ENCODE measurements around the gene MLLT1.
A peak's percentile ranks its signal among the peaks of the same experiment; 100 is the strongest.

Gene MLLT1

DNA sequence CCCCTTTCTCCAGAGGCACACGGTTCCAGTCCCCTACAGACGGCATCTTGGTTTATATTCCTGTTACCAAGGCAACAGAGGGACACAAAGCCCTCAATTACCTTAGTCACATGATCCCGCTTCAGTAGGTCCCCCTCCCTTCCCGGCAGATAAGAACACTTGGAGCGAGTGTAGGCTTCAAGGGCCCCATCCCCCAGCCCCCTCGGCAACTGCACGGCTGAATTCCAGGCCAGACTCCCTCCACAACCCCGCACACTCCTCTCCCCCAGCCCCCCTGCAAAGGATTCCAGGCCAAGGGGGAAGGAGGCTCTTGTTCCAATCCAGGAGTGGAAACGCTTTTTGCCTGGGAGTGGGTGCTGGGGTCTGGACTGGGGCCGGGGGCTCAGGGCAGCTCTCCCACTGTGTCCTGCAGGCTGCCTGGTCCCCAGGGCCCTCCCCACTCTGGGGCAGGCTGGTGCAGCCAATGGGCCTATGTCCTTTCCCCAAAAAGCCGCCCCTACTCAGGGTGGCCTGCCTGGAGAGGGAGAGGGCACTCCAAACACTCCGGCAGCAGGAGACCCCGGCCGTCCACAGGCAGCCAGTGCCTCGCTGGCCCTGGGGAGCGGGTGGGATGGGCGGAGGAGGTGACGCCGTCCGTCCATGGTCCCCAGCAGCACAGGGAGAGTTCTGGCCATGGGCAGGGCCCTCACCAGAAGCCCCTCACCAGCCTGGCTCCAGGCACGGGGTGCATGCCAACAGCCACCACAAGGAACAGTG, 62.6 kb downstream of the MLLT1 start:
- Mint-ChIP-seq H3K9me3 (no peaks in the 10 kb centered on the region), H3K4me3 (no peak overlapping the region), H3K36me3 (peaks cover 12% of the 10 kb centered on the region), H3K27ac (no peak overlapping the region), H3K4me1 (peaks cover 6% of the 10 kb centered on the region)
- ATAC-seq = no peak
- no peak for DNase-seq (ENCODE audit: low spot score in 2 of 2)

DNA sequence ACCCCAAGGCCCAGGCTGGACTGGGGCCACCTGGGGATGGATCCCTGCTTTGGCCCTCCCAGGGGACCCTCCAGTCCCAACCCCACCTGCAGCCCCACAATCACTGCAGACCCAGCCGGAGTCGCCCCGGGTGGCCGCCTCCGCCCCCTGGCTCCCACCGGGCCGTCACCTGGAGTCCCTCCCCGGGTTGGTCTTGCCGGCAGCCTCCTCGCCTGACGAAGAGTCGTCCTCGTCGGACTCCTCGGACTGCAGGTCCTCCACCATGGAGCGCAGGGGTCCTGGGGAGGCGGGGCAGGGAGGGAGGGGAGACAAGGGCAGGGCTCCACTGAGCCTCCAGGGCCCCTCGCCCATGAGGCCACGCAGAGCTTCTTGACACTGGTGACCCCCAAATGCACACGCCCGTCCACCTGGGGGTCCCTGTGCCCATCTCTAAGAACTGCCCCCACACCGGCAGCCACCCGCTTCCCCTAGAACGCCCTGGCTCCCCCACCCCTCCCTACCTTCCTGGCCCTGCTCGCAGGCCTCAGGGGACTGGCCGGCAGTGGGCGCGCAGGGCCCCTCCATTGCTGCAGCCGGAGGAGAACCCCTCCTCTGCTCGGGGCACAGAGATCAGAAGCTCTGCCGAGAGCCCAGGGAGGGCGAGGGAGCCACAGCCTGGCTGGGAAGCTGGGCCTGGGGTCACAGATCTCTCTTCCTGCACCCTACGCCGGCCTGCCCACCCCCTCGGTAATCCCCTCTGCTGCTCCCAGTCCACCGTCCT, 63.4 kb downstream of the MLLT1 start:
- DNase-seq (ENCODE audit: low spot score in 2 of 2) (no peak), ATAC-seq (no peak)
- H3K4me1 Mint-ChIP-seq = peaks cover 6% of the 10 kb centered on the region
- H3K36me3 Mint-ChIP-seq = peaks cover 16% of the 10 kb centered on the region
- no peak overlapping the region for H3K4me3 Mint-ChIP-seq
- H3K9me3 Mint-ChIP-seq = no peaks in the 10 kb centered on the region
- H3K27ac Mint-ChIP-seq = no peak overlapping the region

GRCh38 chr19:6215701-6216235, 64.0 kb downstream of the MLLT1 start:
- H3K4me3 Mint-ChIP-seq = no peak overlapping the region
- H3K4me1 Mint-ChIP-seq = peaks cover 6% of the 10 kb centered on the region
- no peaks in the 10 kb centered on the region for H3K9me3 Mint-ChIP-seq
- H3K36me3 Mint-ChIP-seq = peaks cover 16% of the 10 kb centered on the region
- no peak for ATAC-seq
- no peak for DNase-seq (ENCODE audit: low spot score in 2 of 2)
- no peak overlapping the region for H3K27ac Mint-ChIP-seq

- ATAC-seq = no peak
- Mint-ChIP-seq H3K4me3 (no peak overlapping the region), H3K36me3 (peaks cover 16% of the 10 kb centered on the region), H3K9me3 (no peaks in the 10 kb centered on the region), H3K4me1 (peaks cover 6% of the 10 kb centered on the region), H3K27ac (peak overlapping the region; percentile 76)
- no peak for DNase-seq (ENCODE audit: low spot score in 2 of 2)
Observed at GRCh38 chr19:6214881-6215541, 64.8 kb downstream of the MLLT1 start.

- Mint-ChIP-seq H3K36me3 (peaks cover 16% of the 10 kb centered on the region), H3K4me3 (no peak overlapping the region), H3K27ac (peak overlapping the region; percentile 76), H3K9me3 (no peaks in the 10 kb centered on the region), H3K4me1 (peaks cover 6% of the 10 kb centered on the region)
- DNase-seq (ENCODE audit: low spot score in 2 of 2) = no peak
- no peak for ATAC-seq
Observed at GRCh38 chr19:6213696-6214641, 65.8 kb downstream of the MLLT1 start.

DNA sequence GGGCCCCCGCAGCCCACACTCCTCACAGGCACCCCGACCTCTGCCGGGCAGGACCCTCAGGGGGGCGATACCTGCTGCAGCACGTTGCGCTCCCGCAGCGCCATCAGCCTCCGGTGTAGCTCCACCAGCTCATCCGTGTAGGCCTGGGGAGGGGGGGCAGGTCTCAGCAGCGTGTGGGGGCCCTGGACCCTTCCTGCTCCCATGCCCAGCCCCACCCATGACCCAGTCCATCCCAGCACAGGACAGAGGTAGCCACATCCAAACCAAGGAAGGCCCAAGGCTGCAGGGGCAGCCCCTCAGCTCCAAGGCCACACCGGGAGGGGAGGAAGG, 66.5 kb downstream of the MLLT1 start:
- Mint-ChIP-seq H3K9me3 (no peaks in the 10 kb centered on the region), H3K4me3 (no peak overlapping the region), H3K27ac (no peak overlapping the region), H3K36me3 (peaks cover 16% of the 10 kb centered on the region), H3K4me1 (peaks cover 2% of the 10 kb centered on the region)
- ATAC-seq = no peak
- no peak for DNase-seq (ENCODE audit: low spot score in 2 of 2)

DNA sequence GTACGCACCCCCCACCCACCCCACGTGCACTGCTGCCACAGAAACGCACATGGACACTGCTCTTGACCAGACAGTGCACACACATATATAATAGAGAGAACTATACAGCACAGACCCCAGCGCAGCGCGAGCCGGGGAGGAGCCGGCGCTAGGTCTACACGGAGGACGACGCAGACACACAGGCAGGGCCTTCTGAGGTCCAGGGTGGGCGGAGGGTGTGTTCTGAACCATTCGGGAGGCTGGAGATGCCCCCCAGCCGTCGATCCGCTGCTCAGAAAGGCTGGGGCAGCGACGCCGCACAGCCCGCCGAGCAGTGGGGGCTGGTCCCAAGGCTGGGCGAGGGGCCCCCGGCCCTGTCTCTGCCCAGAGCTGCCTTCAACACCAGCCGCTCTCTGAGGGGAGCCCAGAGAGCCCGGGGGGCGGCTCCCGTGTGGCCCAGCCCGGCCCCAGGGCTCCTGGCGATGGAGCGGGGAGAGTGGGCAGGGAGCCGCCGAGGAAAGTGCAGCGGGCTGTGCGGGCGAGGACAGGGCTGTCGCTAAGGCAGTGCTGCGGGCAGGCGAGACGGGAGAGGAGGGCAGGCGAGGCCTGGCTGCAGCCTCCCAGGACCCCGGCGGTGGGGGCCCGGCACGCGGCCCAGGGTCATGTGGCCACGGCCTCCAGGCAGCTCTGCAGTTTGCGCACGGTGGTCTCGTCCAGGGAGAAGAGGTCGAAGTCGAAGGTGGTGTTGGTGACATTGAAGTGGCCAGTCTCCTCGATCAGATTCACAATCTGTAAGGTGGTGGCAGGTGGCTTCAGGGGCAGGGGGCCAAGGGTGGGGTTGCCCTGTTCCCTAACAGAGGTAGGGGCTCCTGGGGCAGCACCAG, 67.1 kb downstream of the MLLT1 start:
- DNase-seq (ENCODE audit: low spot score in 2 of 2) (no peak), ATAC-seq (no peak)
- H3K27ac Mint-ChIP-seq = no peak overlapping the region
- no peaks in the 10 kb centered on the region for H3K4me1 Mint-ChIP-seq
- no peaks in the 10 kb centered on the region for H3K9me3 Mint-ChIP-seq
- no peak overlapping the region for H3K4me3 Mint-ChIP-seq
- H3K36me3 Mint-ChIP-seq = peaks cover 16% of the 10 kb centered on the region

- no peak for DNase-seq (ENCODE audit: low spot score in 2 of 2)
- H3K9me3 Mint-ChIP-seq = no peaks in the 10 kb centered on the region
- no peaks in the 10 kb centered on the region for H3K4me1 Mint-ChIP-seq
- no peak overlapping the region for H3K4me3 Mint-ChIP-seq
- H3K36me3 Mint-ChIP-seq = peaks cover 16% of the 10 kb centered on the region
- H3K27ac Mint-ChIP-seq = no peak overlapping the region
- ATAC-seq = no peak
Observed at GRCh38 chr19:6211632-6212402, 68.0 kb downstream of the MLLT1 start.

DNA sequence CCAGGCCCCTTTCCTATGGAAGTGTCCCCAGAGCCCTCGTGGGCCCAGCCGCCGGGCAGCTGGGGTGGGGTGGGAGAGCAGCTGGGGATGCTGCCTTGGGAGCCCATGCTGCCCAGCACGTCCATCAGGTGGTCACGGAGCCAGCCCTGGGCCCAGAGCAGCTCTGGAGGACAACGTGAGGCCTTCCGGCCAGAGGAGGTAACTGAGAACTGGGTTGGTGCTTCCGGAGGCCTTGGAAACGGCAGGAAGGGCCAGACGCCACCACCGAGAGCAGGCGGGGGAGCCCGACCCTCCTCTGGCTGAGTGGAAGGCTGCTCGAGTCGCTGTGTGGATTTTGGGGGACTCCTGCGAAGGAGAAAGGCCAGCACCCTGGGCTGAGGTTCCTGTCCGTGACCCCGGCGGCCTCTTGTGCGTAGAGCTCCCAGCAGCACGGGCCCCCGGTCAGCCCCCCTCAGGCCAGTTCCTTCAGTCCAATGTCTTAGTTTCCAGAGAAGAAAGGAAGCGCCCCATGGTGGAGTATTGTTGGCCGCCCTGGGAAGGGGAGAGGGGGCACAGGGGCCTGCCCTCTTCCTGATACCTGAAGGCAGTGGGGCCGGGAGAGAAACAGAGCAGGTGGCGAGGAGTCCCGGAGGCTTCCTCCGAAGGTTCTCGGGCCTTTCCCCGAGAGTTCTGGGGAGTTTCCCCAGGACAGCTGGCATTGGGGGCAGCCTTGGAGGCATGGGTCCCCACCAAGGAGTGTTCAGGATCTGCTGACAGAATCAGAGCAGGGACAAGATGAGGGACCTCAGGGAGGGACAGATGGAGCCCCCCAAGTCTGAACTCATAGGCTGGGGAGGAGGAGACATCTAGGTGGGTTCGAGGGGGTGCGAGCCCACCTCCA, 68.8 kb downstream of the MLLT1 start:
- peak overlapping the region; percentile 9 for H3K27ac Mint-ChIP-seq
- DNase-seq (ENCODE audit: low spot score in 2 of 2) (no peak), ATAC-seq (no peak)
- H3K4me1 Mint-ChIP-seq = no peaks in the 10 kb centered on the region
- no peaks in the 10 kb centered on the region for H3K9me3 Mint-ChIP-seq
- H3K4me3 Mint-ChIP-seq = no peak overlapping the region
- peaks cover 16% of the 10 kb centered on the region for H3K36me3 Mint-ChIP-seq

- Mint-ChIP-seq H3K27ac (peak overlapping the region; percentile 9), H3K4me3 (no peak overlapping the region), H3K36me3 (peaks cover 16% of the 10 kb centered on the region), H3K9me3 (no peaks in the 10 kb centered on the region), H3K4me1 (no peaks in the 10 kb centered on the region)
- no peak for DNase-seq (ENCODE audit: low spot score in 2 of 2)
- no peak for ATAC-seq
Observed at GRCh38 chr19:6210091-6210490, 69.7 kb downstream of the MLLT1 start.

- Mint-ChIP-seq H3K9me3 (no peaks in the 10 kb centered on the region), H3K36me3 (peaks cover 14% of the 10 kb centered on the region), H3K4me1 (no peaks in the 10 kb centered on the region), H3K27ac (peak overlapping the region; percentile 9), H3K4me3 (no peak overlapping the region)
- no peak for ATAC-seq
- DNase-seq (ENCODE audit: low spot score in 2 of 2) = no peak
Observed at GRCh38 chr19:6209680-6210079, 70.1 kb downstream of the MLLT1 start.

DNA sequence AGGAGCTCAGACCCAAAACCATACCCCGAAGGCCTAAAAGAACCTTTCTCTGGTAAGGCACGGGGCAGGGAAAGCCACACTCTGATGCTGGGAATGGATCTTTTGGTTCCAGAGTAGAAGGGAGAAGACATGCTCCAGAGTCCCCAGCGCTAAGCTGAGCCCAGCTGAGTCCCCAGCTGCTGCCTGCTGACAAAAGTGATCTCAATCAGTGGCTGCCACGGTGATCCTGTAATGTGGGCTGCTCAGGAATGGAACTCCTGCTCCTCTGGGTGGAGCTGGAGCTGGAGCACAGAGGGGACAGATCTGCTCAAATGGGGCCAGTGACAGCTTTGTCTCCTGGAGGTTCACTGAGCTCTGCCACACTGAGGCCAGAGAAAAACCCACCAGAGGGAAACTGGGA, 70.5 kb downstream of the MLLT1 start:
- no peak for ATAC-seq
- Mint-ChIP-seq H3K4me3 (no peak overlapping the region), H3K4me1 (no peaks in the 10 kb centered on the region), H3K9me3 (no peaks in the 10 kb centered on the region), H3K27ac (no peak overlapping the region), H3K36me3 (peaks cover 9% of the 10 kb centered on the region)
- no peak for DNase-seq (ENCODE audit: low spot score in 2 of 2)
